A673 (cell line): ENCODE data around the gene ENTPD3. TPM values are rescaled to one million over a fixed set of nuclear protein-coding genes. Genes with fewer than 3 reads are reported as not detected.

Source experiments
- BruUV-seq: library from RNA; stranded (reverse); fragments of 400-500 nt; replicated peaks from 2 replicates; lab custom pipeline; 2021; lab: Mats Ljungman, UMichigan
- CTCF ChIA-PET: fragments of 300-600 bp; sonication (Branson Sonifier 250); formaldehyde crosslinking; loops from one replicate; lab custom pipeline; 2022; ENCODE audit warnings: antibody characterized with exemption; lab: Charles Lee
- POLR2A ChIA-PET: fragments of 300-600 bp; sonication (Branson Sonifier 250); formaldehyde crosslinking; loops from one replicate; lab custom pipeline; 2022; ENCODE audit warnings: antibody characterized with exemption; ENCODE audit not compliant: low non-redundant PET; lab: Charles Lee
- DNase-seq: peaks from one replicate; pipeline ENCODE4 v3.0.0-alpha.2; 2015; ENCODE audit warnings: low spot score
- H3K27ac ChIP-seq: fragments of 200-600 bp; sonication (generic); 2 replicates; pipeline ENCODE4 v1.5.1; 2016; ENCODE audit warnings: mixed run types, low read depth, mild to moderate bottlenecking, mixed read lengths, antibody characterized with exemption, low read length; ENCODE audit not compliant: poor library complexity, severe bottlenecking
- H3K27me3 ChIP-seq: fragments of 200-600 bp; sonication (generic); replicated peaks from 2 replicates; pipeline ENCODE4 v1.6.1; 2017; ENCODE audit warnings: mixed run types, low read depth, mild to moderate bottlenecking, mixed read lengths, antibody characterized with exemption, low read length; ENCODE audit not compliant: insufficient read depth, poor library complexity
- H3K36me3 ChIP-seq: fragments of 200-600 bp; sonication (generic); 2 replicates; pipeline ENCODE4 v1.6.1; 2016; ENCODE audit warnings: mixed run types, mild to moderate bottlenecking, mixed read lengths, antibody characterized with exemption, low read length; ENCODE audit not compliant: insufficient read depth, poor library complexity, severe bottlenecking
- H3K4me1 ChIP-seq: fragments of 200-600 bp; sonication (generic); 2 replicates; pipeline ENCODE4 v1.6.1; 2017; ENCODE audit warnings: mixed run types, mild to moderate bottlenecking, mixed read lengths, antibody characterized with exemption, low read length; ENCODE audit not compliant: insufficient read depth, poor library complexity, severe bottlenecking
- H3K4me3 ChIP-seq: fragments of 200-600 bp; sonication (generic); 2 replicates; pipeline ENCODE4 v1.5.1; 2016; ENCODE audit warnings: low read depth, mixed run types, mild to moderate bottlenecking, mixed read lengths, low read length; ENCODE audit not compliant: poor library complexity, severe bottlenecking
- H3K9me3 ChIP-seq: fragments of 200-600 bp; sonication (generic); 2 replicates; pipeline ENCODE4 v1.6.1; 2016; ENCODE audit warnings: mixed run types, low read depth, mild to moderate bottlenecking, mixed read lengths, antibody characterized with exemption, low read length; ENCODE audit not compliant: poor library complexity, severe bottlenecking
- EZH2 ChIP-seq: fragments of 200-600 bp; sonication (generic); IDR thresholded peaks from 2 replicates; pipeline ENCODE4 v1.6.1; 2017; ENCODE audit warnings: borderline replicate concordance, low read depth, mild to moderate bottlenecking, mixed read lengths, antibody characterized with exemption, low read length; ENCODE audit not compliant: poor library complexity, severe bottlenecking
- intact Hi-C: fragments of 100-400 bp; cut with micrococcal nuclease; formaldehyde crosslinking; loops from one replicate; pipeline ENCODE4 v1.10.0; 2022; ENCODE audit not compliant: unreplicated experiment
- total RNA-seq: library from RNA; stranded (reverse); gene quantifications from 2 replicates; pipeline ENCODE4 v1.2.3, GENCODE V29; 2021
- TF ChIP-seq, protein P1 (sequence below): fragments of 300-800, 200-600 bp; sonication (generic); conservative IDR thresholded peaks from 2 replicates; pipeline ENCODE4 v1.5.1; 2017; ENCODE audit warnings: low read depth, mild to moderate bottlenecking, antibody characterized with exemption, low read length, moderate library complexity, mixed read lengths

Gene ENTPD3
- total RNA-seq, 1 experiment from 2014 or later = 0.54 TPM

DNA sequence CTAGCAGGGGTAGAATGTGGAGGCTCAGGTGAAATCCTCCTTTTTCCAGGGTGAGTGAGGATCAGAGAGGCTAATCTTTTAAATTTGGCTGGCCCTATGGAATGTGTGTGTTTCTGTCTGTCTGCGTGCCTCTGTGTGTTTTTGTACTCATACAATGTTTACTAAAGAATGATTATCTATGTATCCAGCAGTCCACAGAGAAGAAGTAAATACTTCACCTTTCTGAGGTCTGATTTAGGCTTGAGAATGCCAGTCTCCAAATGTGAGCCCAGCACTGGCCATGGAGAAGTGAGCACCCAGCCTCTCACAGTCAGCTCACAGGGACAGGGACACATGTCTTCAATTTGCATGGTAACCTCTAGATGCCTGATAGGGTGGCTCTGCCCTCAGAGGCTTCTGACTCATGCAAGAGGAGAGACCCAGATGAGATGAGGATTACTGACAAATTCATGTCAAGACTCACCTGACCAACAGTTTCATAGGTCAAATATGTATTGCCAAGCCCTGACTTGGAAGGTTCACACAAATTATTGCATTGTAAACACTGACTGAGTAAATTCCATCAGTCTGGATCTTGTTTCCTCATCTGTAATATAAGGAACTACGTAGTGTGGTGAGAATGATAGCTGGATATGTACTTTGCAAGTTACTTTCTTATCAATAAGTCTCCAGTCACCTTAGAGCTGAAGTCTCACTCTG lies 31.0 kb downstream of the ENTPD3 start:
- no TSS peak for BruUV-seq
- Histone ChIP-seq H3K27me3 (no peaks in the 10 kb centered on the region), H3K4me3 (no peak overlapping the region), H3K36me3 (no peaks in the 10 kb centered on the region), H3K27ac (no peak overlapping the region), H3K9me3 (no peaks in the 10 kb centered on the region), H3K4me1 (no peaks in the 10 kb centered on the region)
- CTCF ChIA-PET = no interaction called here
- DNase-seq = no peak
- TF ChIP-seq, protein P1, sequence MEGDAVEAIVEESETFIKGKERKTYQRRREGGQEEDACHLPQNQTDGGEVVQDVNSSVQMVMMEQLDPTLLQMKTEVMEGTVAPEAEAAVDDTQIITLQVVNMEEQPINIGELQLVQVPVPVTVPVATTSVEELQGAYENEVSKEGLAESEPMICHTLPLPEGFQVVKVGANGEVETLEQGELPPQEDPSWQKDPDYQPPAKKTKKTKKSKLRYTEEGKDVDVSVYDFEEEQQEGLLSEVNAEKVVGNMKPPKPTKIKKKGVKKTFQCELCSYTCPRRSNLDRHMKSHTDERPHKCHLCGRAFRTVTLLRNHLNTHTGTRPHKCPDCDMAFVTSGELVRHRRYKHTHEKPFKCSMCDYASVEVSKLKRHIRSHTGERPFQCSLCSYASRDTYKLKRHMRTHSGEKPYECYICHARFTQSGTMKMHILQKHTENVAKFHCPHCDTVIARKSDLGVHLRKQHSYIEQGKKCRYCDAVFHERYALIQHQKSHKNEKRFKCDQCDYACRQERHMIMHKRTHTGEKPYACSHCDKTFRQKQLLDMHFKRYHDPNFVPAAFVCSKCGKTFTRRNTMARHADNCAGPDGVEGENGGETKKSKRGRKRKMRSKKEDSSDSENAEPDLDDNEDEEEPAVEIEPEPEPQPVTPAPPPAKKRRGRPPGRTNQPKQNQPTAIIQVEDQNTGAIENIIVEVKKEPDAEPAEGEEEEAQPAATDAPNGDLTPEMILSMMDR = no peak
- no peak for TF ChIP-seq EZH2
- POLR2A ChIA-PET = no interaction called here
- intact Hi-C loops = no loop called here

DNA sequence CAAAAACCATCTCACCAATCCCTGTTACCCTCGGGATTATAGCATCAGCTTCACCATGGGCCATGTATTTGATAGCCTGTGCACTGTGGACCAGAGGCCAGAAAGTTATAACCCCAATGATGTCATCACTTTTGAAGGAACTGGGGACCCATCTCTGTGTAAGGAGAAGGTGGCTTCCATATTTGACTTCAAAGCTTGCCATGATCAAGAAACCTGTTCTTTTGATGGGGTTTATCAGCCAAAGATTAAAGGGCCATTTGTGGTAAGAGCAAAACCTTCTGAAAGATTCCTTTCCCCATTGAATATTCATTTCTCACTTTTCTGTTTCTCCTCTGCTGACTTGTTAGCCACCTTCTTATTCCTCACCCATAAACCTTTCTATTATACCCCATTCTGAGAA lies 35.9 kb downstream of the ENTPD3 start:
- Histone ChIP-seq H3K4me1 (no peaks in the 10 kb centered on the region), H3K36me3 (no peaks in the 10 kb centered on the region), H3K27me3 (no peaks in the 10 kb centered on the region), H3K27ac (no peak overlapping the region), H3K4me3 (no peak overlapping the region), H3K9me3 (no peaks in the 10 kb centered on the region)
- ChIA-PET CTCF (no interaction called here), POLR2A (no interaction called here)
- BruUV-seq = no TSS peak
- TF ChIP-seq EZH2 = no peak
- TF ChIP-seq, protein P1 = no peak
- DNase-seq = no peak
- intact Hi-C loops = no loop called here

DNA sequence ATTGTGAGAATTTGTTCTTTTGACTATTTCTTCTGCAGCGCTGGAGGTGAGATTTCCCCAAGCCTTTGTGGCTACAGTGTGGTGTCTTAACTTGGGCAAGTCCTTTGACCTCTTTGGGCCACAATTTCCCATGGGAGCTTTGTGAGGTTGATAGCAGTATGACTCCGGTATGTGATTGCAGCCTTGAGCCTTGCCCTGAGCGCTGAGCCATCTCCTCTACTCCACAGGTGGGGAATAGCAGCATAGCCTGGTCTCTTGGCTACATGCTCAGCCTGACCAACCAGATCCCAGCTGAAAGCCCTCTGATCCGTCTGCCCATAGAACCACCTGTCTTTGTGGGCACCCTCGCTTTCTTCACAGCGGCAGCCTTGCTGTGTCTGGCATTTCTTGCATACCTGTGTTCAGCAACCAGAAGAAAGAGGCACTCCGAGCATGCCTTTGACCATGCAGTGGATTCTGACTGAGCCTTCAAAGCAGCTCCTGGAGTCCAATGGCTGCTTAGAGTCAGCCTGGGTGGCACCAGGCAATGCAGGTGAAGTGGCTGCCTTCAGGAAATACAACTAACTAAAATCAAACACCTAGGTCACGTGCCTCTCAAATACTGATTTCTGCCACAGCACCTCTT lies 40.2 kb downstream of the ENTPD3 start:
- POLR2A ChIA-PET = no interaction called here
- BruUV-seq = no TSS peak
- intact Hi-C loops = no loop called here

More for the DNA sequence above, 40.2 kb downstream of the ENTPD3 start:
- TF ChIP-seq, protein P1 = no peak
- no peak for TF ChIP-seq EZH2
- no peak for DNase-seq
- CTCF ChIA-PET = no interaction called here
- Histone ChIP-seq H3K27me3 (no peaks in the 10 kb centered on the region), H3K36me3 (no peaks in the 10 kb centered on the region), H3K9me3 (no peaks in the 10 kb centered on the region), H3K27ac (no peak overlapping the region), H3K4me3 (no peak overlapping the region), H3K4me1 (no peaks in the 10 kb centered on the region)
